ENCODE data around the gene P2RY2. TPM values are rescaled to one million over a fixed set of nuclear protein-coding genes. Genes with fewer than 3 reads are reported as not detected.
A peak's percentile ranks its signal among the peaks of the same experiment; 100 is the strongest.

Gene P2RY2
- total RNA-seq, 1 experiment from 2014 or later: 1.2 TPM

DNA sequence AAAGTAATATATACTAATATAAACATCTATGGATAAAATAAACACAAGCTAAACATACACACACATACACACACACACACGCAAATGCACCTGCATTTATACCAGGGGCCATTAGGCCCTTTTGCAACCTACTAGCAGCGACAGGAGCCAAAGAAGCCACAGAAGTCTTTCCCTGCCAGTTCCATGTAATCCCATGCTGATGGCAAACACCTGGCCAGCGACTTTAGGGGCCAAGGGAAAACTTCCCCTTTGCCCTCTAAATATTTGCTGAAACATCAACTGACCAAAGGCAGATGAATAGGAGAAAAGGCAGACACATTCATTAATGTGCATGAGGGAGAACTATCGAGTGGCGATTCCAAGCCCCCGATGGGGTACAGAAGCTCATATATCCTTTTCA lies 14.8 kb upstream of the P2RY2 start:
- CTCF ChIA-PET: no interaction called here
- Mint-ChIP-seq H3K27me3 (ENCODE audit: low read depth) (no peaks in the 10 kb centered on the region; the same call in 1 of the 2 replicates), H3K4me3 (no peak overlapping the region), H3K9me3 (no peaks in the 10 kb centered on the region), H3K27ac (no peak overlapping the region), H3K36me3 (no peaks in the 10 kb centered on the region), H3K4me1 (peaks cover 27% of the 10 kb centered on the region)
- TF ChIP-seq OVOL2 (CRISPR knock-in tag; IDR thresholded peaks at IDR 0.05; ENCODE audit: borderline replicate concordance) (no peak), TEAD1 (CRISPR knock-in tag; IDR thresholded peaks at IDR 0.05) (no peak), FOXK1 (CRISPR knock-in tag; IDR thresholded peaks at IDR 0.05) (no peak), GTF2I (CRISPR knock-in tag; conservative IDR thresholded peaks at IDR 0.05) (no peak), SMAD4 (CRISPR knock-in tag; IDR thresholded peaks at IDR 0.05) (no peak), TCF7 (CRISPR knock-in tag; IDR thresholded peaks at IDR 0.05; ENCODE audit: low read depth) (no peak), ZNF138 (CRISPR knock-in tag; conservative IDR thresholded peaks at IDR 0.05) (no peak), JAZF1 (CRISPR knock-in tag; IDR thresholded peaks at IDR 0.05) (no peak), NFE2L1 (CRISPR knock-in tag; IDR thresholded peaks at IDR 0.05) (no peak), TP53 (CRISPR knock-in tag; IDR thresholded peaks at IDR 0.05) (no peak), PRRX2 (CRISPR knock-in tag; IDR thresholded peaks at IDR 0.05) (no peak), CBFB (CRISPR knock-in tag; IDR thresholded peaks at IDR 0.05; ENCODE audit: low read depth) (no peak)
- TF ChIP-seq, protein P1, sequence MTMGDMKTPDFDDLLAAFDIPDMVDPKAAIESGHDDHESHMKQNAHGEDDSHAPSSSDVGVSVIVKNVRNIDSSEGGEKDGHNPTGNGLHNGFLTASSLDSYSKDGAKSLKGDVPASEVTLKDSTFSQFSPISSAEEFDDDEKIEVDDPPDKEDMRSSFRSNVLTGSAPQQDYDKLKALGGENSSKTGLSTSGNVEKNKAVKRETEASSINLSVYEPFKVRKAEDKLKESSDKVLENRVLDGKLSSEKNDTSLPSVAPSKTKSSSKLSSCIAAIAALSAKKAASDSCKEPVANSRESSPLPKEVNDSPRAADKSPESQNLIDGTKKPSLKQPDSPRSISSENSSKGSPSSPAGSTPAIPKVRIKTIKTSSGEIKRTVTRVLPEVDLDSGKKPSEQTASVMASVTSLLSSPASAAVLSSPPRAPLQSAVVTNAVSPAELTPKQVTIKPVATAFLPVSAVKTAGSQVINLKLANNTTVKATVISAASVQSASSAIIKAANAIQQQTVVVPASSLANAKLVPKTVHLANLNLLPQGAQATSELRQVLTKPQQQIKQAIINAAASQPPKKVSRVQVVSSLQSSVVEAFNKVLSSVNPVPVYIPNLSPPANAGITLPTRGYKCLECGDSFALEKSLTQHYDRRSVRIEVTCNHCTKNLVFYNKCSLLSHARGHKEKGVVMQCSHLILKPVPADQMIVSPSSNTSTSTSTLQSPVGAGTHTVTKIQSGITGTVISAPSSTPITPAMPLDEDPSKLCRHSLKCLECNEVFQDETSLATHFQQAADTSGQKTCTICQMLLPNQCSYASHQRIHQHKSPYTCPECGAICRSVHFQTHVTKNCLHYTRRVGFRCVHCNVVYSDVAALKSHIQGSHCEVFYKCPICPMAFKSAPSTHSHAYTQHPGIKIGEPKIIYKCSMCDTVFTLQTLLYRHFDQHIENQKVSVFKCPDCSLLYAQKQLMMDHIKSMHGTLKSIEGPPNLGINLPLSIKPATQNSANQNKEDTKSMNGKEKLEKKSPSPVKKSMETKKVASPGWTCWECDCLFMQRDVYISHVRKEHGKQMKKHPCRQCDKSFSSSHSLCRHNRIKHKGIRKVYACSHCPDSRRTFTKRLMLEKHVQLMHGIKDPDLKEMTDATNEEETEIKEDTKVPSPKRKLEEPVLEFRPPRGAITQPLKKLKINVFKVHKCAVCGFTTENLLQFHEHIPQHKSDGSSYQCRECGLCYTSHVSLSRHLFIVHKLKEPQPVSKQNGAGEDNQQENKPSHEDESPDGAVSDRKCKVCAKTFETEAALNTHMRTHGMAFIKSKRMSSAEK (CRISPR knock-in tag; IDR thresholded peaks at IDR 0.05; ENCODE audit: borderline replicate concordance): no peak
- TF ChIP-seq, protein P2, sequence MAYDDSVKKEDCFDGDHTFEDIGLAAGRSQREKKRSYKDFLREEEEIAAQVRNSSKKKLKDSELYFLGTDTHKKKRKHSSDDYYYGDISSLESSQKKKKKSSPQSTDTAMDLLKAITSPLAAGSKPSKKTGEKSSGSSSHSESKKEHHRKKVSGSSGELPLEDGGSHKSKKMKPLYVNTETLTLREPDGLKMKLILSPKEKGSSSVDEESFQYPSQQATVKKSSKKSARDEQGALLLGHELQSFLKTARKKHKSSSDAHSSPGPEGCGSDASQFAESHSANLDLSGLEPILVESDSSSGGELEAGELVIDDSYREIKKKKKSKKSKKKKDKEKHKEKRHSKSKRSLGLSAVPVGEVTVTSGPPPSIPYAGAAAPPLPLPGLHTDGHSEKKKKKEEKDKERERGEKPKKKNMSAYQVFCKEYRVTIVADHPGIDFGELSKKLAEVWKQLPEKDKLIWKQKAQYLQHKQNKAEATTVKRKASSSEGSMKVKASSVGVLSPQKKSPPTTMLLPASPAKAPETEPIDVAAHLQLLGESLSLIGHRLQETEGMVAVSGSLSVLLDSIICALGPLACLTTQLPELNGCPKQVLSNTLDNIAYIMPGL (CRISPR knock-in tag; IDR thresholded peaks at IDR 0.05): no peak
- TF ChIP-seq, protein P3, sequence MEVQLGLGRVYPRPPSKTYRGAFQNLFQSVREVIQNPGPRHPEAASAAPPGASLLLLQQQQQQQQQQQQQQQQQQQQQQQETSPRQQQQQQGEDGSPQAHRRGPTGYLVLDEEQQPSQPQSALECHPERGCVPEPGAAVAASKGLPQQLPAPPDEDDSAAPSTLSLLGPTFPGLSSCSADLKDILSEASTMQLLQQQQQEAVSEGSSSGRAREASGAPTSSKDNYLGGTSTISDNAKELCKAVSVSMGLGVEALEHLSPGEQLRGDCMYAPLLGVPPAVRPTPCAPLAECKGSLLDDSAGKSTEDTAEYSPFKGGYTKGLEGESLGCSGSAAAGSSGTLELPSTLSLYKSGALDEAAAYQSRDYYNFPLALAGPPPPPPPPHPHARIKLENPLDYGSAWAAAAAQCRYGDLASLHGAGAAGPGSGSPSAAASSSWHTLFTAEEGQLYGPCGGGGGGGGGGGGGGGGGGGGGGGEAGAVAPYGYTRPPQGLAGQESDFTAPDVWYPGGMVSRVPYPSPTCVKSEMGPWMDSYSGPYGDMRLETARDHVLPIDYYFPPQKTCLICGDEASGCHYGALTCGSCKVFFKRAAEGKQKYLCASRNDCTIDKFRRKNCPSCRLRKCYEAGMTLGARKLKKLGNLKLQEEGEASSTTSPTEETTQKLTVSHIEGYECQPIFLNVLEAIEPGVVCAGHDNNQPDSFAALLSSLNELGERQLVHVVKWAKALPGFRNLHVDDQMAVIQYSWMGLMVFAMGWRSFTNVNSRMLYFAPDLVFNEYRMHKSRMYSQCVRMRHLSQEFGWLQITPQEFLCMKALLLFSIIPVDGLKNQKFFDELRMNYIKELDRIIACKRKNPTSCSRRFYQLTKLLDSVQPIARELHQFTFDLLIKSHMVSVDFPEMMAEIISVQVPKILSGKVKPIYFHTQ (CRISPR knock-in tag; IDR thresholded peaks at IDR 0.05): no peak
- TF ChIP-seq, protein P4, sequence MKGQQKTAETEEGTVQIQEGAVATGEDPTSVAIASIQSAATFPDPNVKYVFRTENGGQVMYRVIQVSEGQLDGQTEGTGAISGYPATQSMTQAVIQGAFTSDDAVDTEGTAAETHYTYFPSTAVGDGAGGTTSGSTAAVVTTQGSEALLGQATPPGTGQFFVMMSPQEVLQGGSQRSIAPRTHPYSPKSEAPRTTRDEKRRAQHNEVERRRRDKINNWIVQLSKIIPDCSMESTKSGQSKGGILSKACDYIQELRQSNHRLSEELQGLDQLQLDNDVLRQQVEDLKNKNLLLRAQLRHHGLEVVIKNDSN (CRISPR knock-in tag; IDR thresholded peaks at IDR 0.05): no peak
- TF ChIP-seq, protein P5, sequence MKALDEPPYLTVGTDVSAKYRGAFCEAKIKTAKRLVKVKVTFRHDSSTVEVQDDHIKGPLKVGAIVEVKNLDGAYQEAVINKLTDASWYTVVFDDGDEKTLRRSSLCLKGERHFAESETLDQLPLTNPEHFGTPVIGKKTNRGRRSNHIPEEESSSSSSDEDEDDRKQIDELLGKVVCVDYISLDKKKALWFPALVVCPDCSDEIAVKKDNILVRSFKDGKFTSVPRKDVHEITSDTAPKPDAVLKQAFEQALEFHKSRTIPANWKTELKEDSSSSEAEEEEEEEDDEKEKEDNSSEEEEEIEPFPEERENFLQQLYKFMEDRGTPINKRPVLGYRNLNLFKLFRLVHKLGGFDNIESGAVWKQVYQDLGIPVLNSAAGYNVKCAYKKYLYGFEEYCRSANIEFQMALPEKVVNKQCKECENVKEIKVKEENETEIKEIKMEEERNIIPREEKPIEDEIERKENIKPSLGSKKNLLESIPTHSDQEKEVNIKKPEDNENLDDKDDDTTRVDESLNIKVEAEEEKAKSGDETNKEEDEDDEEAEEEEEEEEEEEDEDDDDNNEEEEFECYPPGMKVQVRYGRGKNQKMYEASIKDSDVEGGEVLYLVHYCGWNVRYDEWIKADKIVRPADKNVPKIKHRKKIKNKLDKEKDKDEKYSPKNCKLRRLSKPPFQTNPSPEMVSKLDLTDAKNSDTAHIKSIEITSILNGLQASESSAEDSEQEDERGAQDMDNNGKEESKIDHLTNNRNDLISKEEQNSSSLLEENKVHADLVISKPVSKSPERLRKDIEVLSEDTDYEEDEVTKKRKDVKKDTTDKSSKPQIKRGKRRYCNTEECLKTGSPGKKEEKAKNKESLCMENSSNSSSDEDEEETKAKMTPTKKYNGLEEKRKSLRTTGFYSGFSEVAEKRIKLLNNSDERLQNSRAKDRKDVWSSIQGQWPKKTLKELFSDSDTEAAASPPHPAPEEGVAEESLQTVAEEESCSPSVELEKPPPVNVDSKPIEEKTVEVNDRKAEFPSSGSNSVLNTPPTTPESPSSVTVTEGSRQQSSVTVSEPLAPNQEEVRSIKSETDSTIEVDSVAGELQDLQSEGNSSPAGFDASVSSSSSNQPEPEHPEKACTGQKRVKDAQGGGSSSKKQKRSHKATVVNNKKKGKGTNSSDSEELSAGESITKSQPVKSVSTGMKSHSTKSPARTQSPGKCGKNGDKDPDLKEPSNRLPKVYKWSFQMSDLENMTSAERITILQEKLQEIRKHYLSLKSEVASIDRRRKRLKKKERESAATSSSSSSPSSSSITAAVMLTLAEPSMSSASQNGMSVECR (CRISPR knock-in tag; IDR thresholded peaks at IDR 0.05; ENCODE audit: borderline replicate concordance): no peak
- TF ChIP-seq, protein P6, sequence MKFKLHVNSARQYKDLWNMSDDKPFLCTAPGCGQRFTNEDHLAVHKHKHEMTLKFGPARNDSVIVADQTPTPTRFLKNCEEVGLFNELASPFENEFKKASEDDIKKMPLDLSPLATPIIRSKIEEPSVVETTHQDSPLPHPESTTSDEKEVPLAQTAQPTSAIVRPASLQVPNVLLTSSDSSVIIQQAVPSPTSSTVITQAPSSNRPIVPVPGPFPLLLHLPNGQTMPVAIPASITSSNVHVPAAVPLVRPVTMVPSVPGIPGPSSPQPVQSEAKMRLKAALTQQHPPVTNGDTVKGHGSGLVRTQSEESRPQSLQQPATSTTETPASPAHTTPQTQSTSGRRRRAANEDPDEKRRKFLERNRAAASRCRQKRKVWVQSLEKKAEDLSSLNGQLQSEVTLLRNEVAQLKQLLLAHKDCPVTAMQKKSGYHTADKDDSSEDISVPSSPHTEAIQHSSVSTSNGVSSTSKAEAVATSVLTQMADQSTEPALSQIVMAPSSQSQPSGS (CRISPR knock-in tag; IDR thresholded peaks at IDR 0.05; ENCODE audit: borderline replicate concordance, low read depth): no peak
- TF ChIP-seq, protein P7, sequence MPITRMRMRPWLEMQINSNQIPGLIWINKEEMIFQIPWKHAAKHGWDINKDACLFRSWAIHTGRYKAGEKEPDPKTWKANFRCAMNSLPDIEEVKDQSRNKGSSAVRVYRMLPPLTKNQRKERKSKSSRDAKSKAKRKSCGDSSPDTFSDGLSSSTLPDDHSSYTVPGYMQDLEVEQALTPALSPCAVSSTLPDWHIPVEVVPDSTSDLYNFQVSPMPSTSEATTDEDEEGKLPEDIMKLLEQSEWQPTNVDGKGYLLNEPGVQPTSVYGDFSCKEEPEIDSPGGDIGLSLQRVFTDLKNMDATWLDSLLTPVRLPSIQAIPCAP (CRISPR knock-in tag; IDR thresholded peaks at IDR 0.05): no peak
- TF ChIP-seq, protein P8, sequence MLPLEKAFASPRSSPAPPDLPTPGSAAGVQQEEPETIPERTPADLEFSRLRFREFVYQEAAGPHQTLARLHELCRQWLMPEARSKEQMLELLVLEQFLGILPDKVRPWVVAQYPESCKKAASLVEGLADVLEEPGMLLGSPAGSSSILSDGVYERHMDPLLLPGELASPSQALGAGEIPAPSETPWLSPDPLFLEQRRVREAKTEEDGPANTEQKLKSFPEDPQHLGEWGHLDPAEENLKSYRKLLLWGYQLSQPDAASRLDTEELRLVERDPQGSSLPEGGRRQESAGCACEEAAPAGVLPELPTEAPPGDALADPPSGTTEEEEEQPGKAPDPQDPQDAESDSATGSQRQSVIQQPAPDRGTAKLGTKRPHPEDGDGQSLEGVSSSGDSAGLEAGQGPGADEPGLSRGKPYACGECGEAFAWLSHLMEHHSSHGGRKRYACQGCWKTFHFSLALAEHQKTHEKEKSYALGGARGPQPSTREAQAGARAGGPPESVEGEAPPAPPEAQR (CRISPR knock-in tag; IDR thresholded peaks at IDR 0.05): no peak
- ATAC-seq (no peak), DNase-seq (ENCODE audit: low spot score) (peak; percentile 3)
- POLR2A ChIA-PET: interaction anchor here (0.7 kb wide), 1 partner anchor 416 kb away, joined by 3 read pairs; no protein-coding TSS in a partner anchor

Measured in WTC11 (cell line).